ENCODE data around the gene ABCA2. TPM values are rescaled to one million over a fixed set of nuclear protein-coding genes. Genes with fewer than 3 reads are reported as not detected.
"Not testable (repeated sequence)": the region's sequence is repeated elsewhere in the genome, so short reads cannot be mapped to it uniquely, and the experiment has no call there.

Gene ABCA2
- total RNA-seq, 1 donor from 2014 or later, result 2.7 TPM

- Mint-ChIP-seq H3K9me3 (no peaks in the 10 kb centered on the region), H3K27ac (no peak overlapping the region), H3K36me3 (no peaks in the 10 kb centered on the region), H3K4me3 (no peak overlapping the region), H3K4me1 (no peaks in the 10 kb centered on the region), H3K27me3 (ENCODE audit: insufficient read depth, low read depth) (no peaks in the 10 kb centered on the region)
- Histone ChIP-seq H3K27me3 (no peaks in the 10 kb centered on the region), H3K9me3 (ENCODE audit: low read depth) (no peaks in the 10 kb centered on the region), H3K9ac (no peak overlapping the region), H2AFZ (replicated peaks) (no peak overlapping the region), H3K79me2 (ENCODE audit: low read depth) (no peaks in the 10 kb centered on the region), H3K4me3 (no peak overlapping the region), H3K4me1 (no peaks in the 10 kb centered on the region), H3F3A (ENCODE audit: low read depth) (peaks cover 6% of the 10 kb centered on the region), H4K20me1 (ENCODE audit: low read depth) (no peaks in the 10 kb centered on the region), H3K4me2 (peak overlapping the region; percentile 22), H3K27ac (no peak overlapping the region), H3K36me3 (no peaks in the 10 kb centered on the region)
- peak; percentile 92 for DNase-seq (ENCODE audit: low spot score)
- TF ChIP-seq CTCF (IDR thresholded peaks at IDR 0.05) (peak; percentile 82), EZH2phosphoT487 (IDR thresholded peaks at IDR 0.05) (no peak)
Observed at GRCh38 chr9:137034709-137035506, 6.9 kb upstream of the ABCA2 start.

GRCh38 chr9:137034039-137034708 is 6.1 kb upstream of the ABCA2 start:
- TF ChIP-seq EZH2 (IDR thresholded peaks at IDR 0.05) (no peak), CTCF (IDR thresholded peaks at IDR 0.05) (no peak), EZH2phosphoT487 (IDR thresholded peaks at IDR 0.05) (no peak)
- no peak for DNase-seq (ENCODE audit: low spot score)
- Mint-ChIP-seq H3K27me3 (ENCODE audit: insufficient read depth, low read depth) (no peaks in the 10 kb centered on the region), H3K36me3 (no peaks in the 10 kb centered on the region), H3K27ac (no peak overlapping the region), H3K4me1 (peaks cover 5% of the 10 kb centered on the region), H3K4me3 (no peak overlapping the region), H3K9me3 (no peaks in the 10 kb centered on the region)
- no peak overlapping the region for H2AFZ ChIP-seq (replicated peaks)
- no peak overlapping the region for H3K4me3 ChIP-seq
- H3K9ac ChIP-seq, result no peak overlapping the region
- H3K27me3 ChIP-seq, result peaks cover 2% of the 10 kb centered on the region
- H3K9me3 ChIP-seq (ENCODE audit: low read depth), result no peaks in the 10 kb centered on the region
- H3K79me2 ChIP-seq (ENCODE audit: low read depth), result no peaks in the 10 kb centered on the region
- H3K4me2 ChIP-seq, result no peak overlapping the region
- no peaks in the 10 kb centered on the region for H3K4me1 ChIP-seq
- no peaks in the 10 kb centered on the region for H4K20me1 ChIP-seq (ENCODE audit: low read depth)
- no peak overlapping the region for H3K27ac ChIP-seq
- peaks cover 11% of the 10 kb centered on the region for H3F3A ChIP-seq (ENCODE audit: low read depth)
- H3K36me3 ChIP-seq, result no peaks in the 10 kb centered on the region

- not testable (repeated sequence) for H3K79me2 ChIP-seq (ENCODE audit: low read depth); H3K27ac ChIP-seq; H3K4me1 ChIP-seq; H3K36me3 Mint-ChIP-seq; H4K20me1 ChIP-seq (ENCODE audit: low read depth); H3K36me3 ChIP-seq; H3K9ac ChIP-seq; H3K4me1 Mint-ChIP-seq; H2AFZ ChIP-seq (replicated peaks); DNase-seq (ENCODE audit: low spot score); H3K9me3 ChIP-seq (ENCODE audit: low read depth); H3K4me3 Mint-ChIP-seq; H3K27me3 ChIP-seq; H3K27me3 Mint-ChIP-seq (ENCODE audit: insufficient read depth, low read depth); H3K4me3 ChIP-seq; H3K27ac Mint-ChIP-seq; H3K4me2 ChIP-seq; H3K9me3 Mint-ChIP-seq
- peaks cover 18% of the 10 kb centered on the region for H3F3A ChIP-seq (ENCODE audit: low read depth)
Observed at GRCh38 chr9:137033481-137033880, 5.4 kb upstream of the ABCA2 start.

- Histone ChIP-seq H3K4me2 (no peak overlapping the region), H3K27ac (no peak overlapping the region), H4K20me1 (ENCODE audit: low read depth) (no peaks in the 10 kb centered on the region), H3K9ac (no peak overlapping the region), H2AFZ (replicated peaks) (no peak overlapping the region), H3K36me3 (no peaks in the 10 kb centered on the region), H3K27me3 (peaks cover 11% of the 10 kb centered on the region), H3K9me3 (ENCODE audit: low read depth) (no peaks in the 10 kb centered on the region), H3K4me1 (no peaks in the 10 kb centered on the region), H3K4me3 (no peak overlapping the region), H3F3A (ENCODE audit: low read depth) (peaks cover 20% of the 10 kb centered on the region), H3K79me2 (ENCODE audit: low read depth) (no peaks in the 10 kb centered on the region)
- no peak for TF ChIP-seq CTCF (IDR thresholded peaks at IDR 0.05)
- no peak for TF ChIP-seq EZH2 (IDR thresholded peaks at IDR 0.05)
- TF ChIP-seq EZH2phosphoT487 (IDR thresholded peaks at IDR 0.05), result no peak
- no peaks in the 10 kb centered on the region for H3K9me3 Mint-ChIP-seq
- no peaks in the 10 kb centered on the region for H3K27me3 Mint-ChIP-seq (ENCODE audit: insufficient read depth, low read depth)
- H3K4me3 Mint-ChIP-seq, result no peak overlapping the region
- no peaks in the 10 kb centered on the region for H3K36me3 Mint-ChIP-seq
- no peak overlapping the region for H3K27ac Mint-ChIP-seq
- H3K4me1 Mint-ChIP-seq, result peaks cover 5% of the 10 kb centered on the region
- DNase-seq (ENCODE audit: low spot score), result no peak
Observed at GRCh38 chr9:137032858-137033257, 4.8 kb upstream of the ABCA2 start.
